PC-3 (cell line): ENCODE results near the gene ZIM2. TPM values are rescaled to one million over a fixed set of nuclear protein-coding genes. Genes with fewer than 3 reads are reported as not detected.
A peak's percentile ranks its signal among the peaks of the same experiment; 100 is the strongest.

Experiments used
- ATAC-seq: fragments of 200-7000 bp; cut with Tn5 transposase; 2 replicates; pipeline ENCODE4 v1.9.1; 2020; ENCODE audit warnings: mild to moderate bottlenecking, moderate library complexity
- BruUV-seq: library from RNA; stranded (reverse); fragments of 400-500 nt; replicated peaks from 2 replicates; lab custom pipeline; 2021; lab: Mats Ljungman, UMichigan
- CTCF ChIA-PET: fragments of 300-600 bp; sonication (Branson Sonifier 250); formaldehyde crosslinking; loops from one replicate; lab custom pipeline; 2022; ENCODE audit warnings: antibody characterized with exemption; lab: Charles Lee
- POLR2A ChIA-PET: fragments of 300-600 bp; sonication (Branson Sonifier 250); formaldehyde crosslinking; loops from one replicate; lab custom pipeline; 2022; ENCODE audit warnings: antibody characterized with exemption; ENCODE audit not compliant: unreplicated experiment; lab: Charles Lee
- DNase-seq: peaks from one replicate; pipeline ENCODE4 v3.0.0-alpha.2; 2015
- H2AFZ ChIP-seq: fragments of 300-600 bp; sonication (generic); 2 replicates; pipeline ENCODE4 v1.6.0; 2016; ENCODE audit warnings: antibody characterized with exemption, low read length
- H3F3A ChIP-seq: fragments of 300-600 bp; sonication (generic); one replicate; pipeline ENCODE4 v1.6.0; 2017; ENCODE audit warnings: antibody characterized with exemption, low read length, control low read depth, mild to moderate bottlenecking; ENCODE audit not compliant: unreplicated experiment
- H3K27ac ChIP-seq: fragments of 300-600 bp; sonication (generic); 2 replicates; pipeline ENCODE4 v1.5.1; 2016; ENCODE audit warnings: mild to moderate bottlenecking, low read length
- H3K27me3 ChIP-seq: fragments of 300-600 bp; sonication (generic); 2 replicates; pipeline ENCODE4 v1.6.1; 2016; ENCODE audit warnings: low read length, mixed read lengths
- H3K36me3 ChIP-seq: fragments of 300-600 bp; sonication (generic); 2 replicates; pipeline ENCODE4 v1.6.1; 2016; ENCODE audit warnings: low read depth, mixed run types, low read length, mixed read lengths
- H3K4me1 ChIP-seq: fragments of 300-600 bp; sonication (generic); 2 replicates; pipeline ENCODE4 v1.5.1; 2016; ENCODE audit warnings: low read length; ENCODE audit not compliant: insufficient read depth
- H3K4me2 ChIP-seq: fragments of 300-600 bp; sonication (generic); 2 replicates; pipeline ENCODE4 v1.6.0; 2016; ENCODE audit warnings: low read length
- H3K4me3 ChIP-seq: fragments of 300-600 bp; sonication (generic); 2 replicates; pipeline ENCODE4 v1.5.1; 2016; ENCODE audit warnings: mild to moderate bottlenecking, low read length, mixed read lengths
- H3K79me2 ChIP-seq: fragments of 300-600 bp; sonication (generic); 2 replicates; pipeline ENCODE4 v1.6.1; 2017; ENCODE audit warnings: low read length, mixed read lengths
- H3K9ac ChIP-seq: fragments of 300-600 bp; sonication (generic); 2 replicates; pipeline ENCODE4 v1.6.0; 2016; ENCODE audit warnings: mild to moderate bottlenecking, low read length
- H3K9me2 ChIP-seq: fragments of 300-600 bp; sonication (generic); replicated peaks from 2 replicates; pipeline ENCODE4 v1.6.1; 2016; ENCODE audit warnings: mixed run types, low read length, mixed read lengths
- H3K9me3 ChIP-seq: fragments of 300-600 bp; sonication (generic); 2 replicates; pipeline ENCODE4 v1.6.1; 2016; ENCODE audit warnings: low read length, mixed read lengths
- H4K20me1 ChIP-seq: fragments of 300-600 bp; sonication (generic); 2 replicates; pipeline ENCODE4 v1.6.1; 2016; ENCODE audit warnings: low read length, mixed read lengths
- EZH2 ChIP-seq: fragments of 300-600 bp; sonication (generic); IDR thresholded peaks from one replicate; pipeline ENCODE4 v1.6.1; 2017; ENCODE audit warnings: antibody characterized with exemption, mild to moderate bottlenecking, low read length; ENCODE audit not compliant: unreplicated experiment
- EZH2phosphoT487 ChIP-seq: fragments of 300-600 bp; sonication (generic); IDR thresholded peaks from 2 replicates; pipeline ENCODE4 v1.6.1; 2018; ENCODE audit warnings: mild to moderate bottlenecking, antibody characterized with exemption, low read length, borderline replicate concordance
- intact Hi-C: fragments of 100-400 bp; cut with micrococcal nuclease; formaldehyde crosslinking; loops from 2 replicates; pipeline ENCODE4 v1.9.0; 2023
- total RNA-seq: library from RNA; depleted of rRNA; stranded (reverse); fragments of >200 nt; gene quantifications from 2 replicates; pipeline ENCODE4 v1.2.3, GENCODE V29; 2014
- TF ChIP-seq, protein P1 (sequence below): fragments of 300-600 bp; sonication (generic); conservative IDR thresholded peaks from 2 replicates; pipeline ENCODE4 v1.5.1; 2017; ENCODE audit warnings: antibody characterized with exemption, low read depth, mild to moderate bottlenecking, low read length

ZIM2 gene
- total RNA-seq, 1 experiment from 2014 or later = not detected

DNA sequence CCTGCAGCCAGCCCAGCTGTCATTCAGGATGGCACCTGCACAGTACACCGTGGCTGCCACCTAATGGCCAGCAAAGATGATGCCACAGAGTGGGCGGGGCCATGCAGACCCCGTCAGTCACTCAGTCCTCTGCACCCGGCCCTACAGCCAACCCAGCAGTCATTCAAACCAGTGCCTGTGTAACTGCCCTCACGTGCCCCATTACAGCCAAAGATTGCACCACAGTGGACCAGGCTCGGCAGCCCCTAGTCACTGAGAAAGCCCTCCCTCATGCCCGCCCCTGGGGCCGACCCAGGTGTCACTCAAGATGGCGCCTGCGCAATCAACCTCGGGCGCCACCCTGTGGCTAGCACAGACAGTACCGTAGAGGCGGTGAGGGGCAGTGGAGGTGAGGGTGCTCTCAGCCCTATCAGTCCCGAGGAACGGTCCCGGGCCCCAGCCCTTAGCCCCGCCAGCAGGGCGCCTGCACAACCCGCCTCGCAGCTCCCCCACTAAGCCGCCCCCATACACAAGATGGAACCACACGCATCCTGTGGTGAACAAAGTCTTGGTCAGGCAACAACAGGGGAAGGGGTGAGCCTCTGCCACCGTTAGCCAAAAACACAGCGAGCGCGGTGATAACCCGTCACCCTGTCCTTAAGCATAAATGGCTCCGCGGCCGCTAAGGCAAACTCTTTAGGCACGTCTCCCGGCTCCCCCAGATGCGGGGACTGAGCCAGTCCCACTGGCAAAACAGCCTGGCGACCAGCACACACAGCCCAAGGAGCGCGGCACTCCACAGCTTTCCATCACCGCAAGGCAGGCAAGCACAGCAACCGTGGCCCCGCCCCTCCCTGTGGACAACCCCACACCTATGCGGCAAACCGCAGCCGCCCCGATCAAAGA, 2.3 kb downstream of the ZIM2 start:
- TF ChIP-seq EZH2 = no peak
- TF ChIP-seq EZH2phosphoT487 = no peak
- TF ChIP-seq, protein P1, sequence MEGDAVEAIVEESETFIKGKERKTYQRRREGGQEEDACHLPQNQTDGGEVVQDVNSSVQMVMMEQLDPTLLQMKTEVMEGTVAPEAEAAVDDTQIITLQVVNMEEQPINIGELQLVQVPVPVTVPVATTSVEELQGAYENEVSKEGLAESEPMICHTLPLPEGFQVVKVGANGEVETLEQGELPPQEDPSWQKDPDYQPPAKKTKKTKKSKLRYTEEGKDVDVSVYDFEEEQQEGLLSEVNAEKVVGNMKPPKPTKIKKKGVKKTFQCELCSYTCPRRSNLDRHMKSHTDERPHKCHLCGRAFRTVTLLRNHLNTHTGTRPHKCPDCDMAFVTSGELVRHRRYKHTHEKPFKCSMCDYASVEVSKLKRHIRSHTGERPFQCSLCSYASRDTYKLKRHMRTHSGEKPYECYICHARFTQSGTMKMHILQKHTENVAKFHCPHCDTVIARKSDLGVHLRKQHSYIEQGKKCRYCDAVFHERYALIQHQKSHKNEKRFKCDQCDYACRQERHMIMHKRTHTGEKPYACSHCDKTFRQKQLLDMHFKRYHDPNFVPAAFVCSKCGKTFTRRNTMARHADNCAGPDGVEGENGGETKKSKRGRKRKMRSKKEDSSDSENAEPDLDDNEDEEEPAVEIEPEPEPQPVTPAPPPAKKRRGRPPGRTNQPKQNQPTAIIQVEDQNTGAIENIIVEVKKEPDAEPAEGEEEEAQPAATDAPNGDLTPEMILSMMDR = peak; percentile 46; the same call in 1 of the 2 replicates
- H3F3A ChIP-seq = no peaks in the 10 kb centered on the region
- H3K4me2 ChIP-seq = peak overlapping the region; percentile 64
- no peaks in the 10 kb centered on the region for H3K36me3 ChIP-seq
- CTCF ChIA-PET = interaction anchor here (0.5 kb wide), 1 partner anchor 112 kb away, joined by 4 read pairs; no protein-coding TSS in a partner anchor
- peak; percentile 32 for ATAC-seq
- BruUV-seq = TSS peak; percentile 89
- peaks cover 27% of the 10 kb centered on the region for H3K9me3 ChIP-seq
- H3K4me1 ChIP-seq = no peaks in the 10 kb centered on the region
- H4K20me1 ChIP-seq = no peaks in the 10 kb centered on the region
- H3K27ac ChIP-seq = peak overlapping the region; percentile 21; the same call in 1 of the 2 replicates
- 0 out of 2 replicates have a peak overlapping the region, but pooled peaks have one; percentile 22 for H3K9ac ChIP-seq
- peak overlapping the region; percentile 60 for H2AFZ ChIP-seq
- POLR2A ChIA-PET = no interaction called here
- H3K27me3 ChIP-seq = no peaks in the 10 kb centered on the region
- peak; percentile 58 for DNase-seq
- intact Hi-C loops = loop anchor here (5.0 to 10.0 kb wide), 2 partner anchors 91 to 113 kb away; no protein-coding TSS in a partner anchor
- H3K9me2 ChIP-seq = no peaks in the 10 kb centered on the region
- H3K79me2 ChIP-seq = no peaks in the 10 kb centered on the region
- peak overlapping the region; percentile 51 for H3K4me3 ChIP-seq

GRCh38 chr19:56837492-56838023, 3.0 kb downstream of the ZIM2 start:
- H2AFZ ChIP-seq = peak overlapping the region; percentile 60
- no peaks in the 10 kb centered on the region for H4K20me1 ChIP-seq
- POLR2A ChIA-PET = no interaction called here
- peak overlapping the region; percentile 51 for H3K4me3 ChIP-seq
- no peaks in the 10 kb centered on the region for H3K36me3 ChIP-seq
- H3K9me3 ChIP-seq = peaks cover 27% of the 10 kb centered on the region
- no peaks in the 10 kb centered on the region for H3F3A ChIP-seq
- TF ChIP-seq, protein P1 = peak; percentile 48; the same call in 1 of the 2 replicates
- TF ChIP-seq EZH2phosphoT487 = no peak
- intact Hi-C loops = loop anchor here (5.0 to 10.0 kb wide), 2 partner anchors 90 to 113 kb away; no protein-coding TSS in a partner anchor
- H3K9me2 ChIP-seq = no peaks in the 10 kb centered on the region
- H3K9ac ChIP-seq = no peak overlapping the region
- CTCF ChIA-PET = interaction anchor here (0.5 kb wide), 1 partner anchor 111 kb away, joined by 4 read pairs; no protein-coding TSS in a partner anchor
- peak; percentile 19 for ATAC-seq
- no peaks in the 10 kb centered on the region for H3K79me2 ChIP-seq
- H3K27me3 ChIP-seq = no peaks in the 10 kb centered on the region
- peak overlapping the region; percentile 64 for H3K4me2 ChIP-seq
- no peaks in the 10 kb centered on the region for H3K4me1 ChIP-seq
- peak; percentile 65 for DNase-seq
- H3K27ac ChIP-seq = peak overlapping the region; percentile 21; the same call in 1 of the 2 replicates
- BruUV-seq = no TSS peak
